ENCODE results near the gene TEDC2.

- no peak for TF ChIP-seq CTCF (IDR thresholded peaks at IDR 0.05)
- no peak for TF ChIP-seq POLR2A (IDR thresholded peaks at IDR 0.05)
Observed at GRCh38 chr16:2439598-2439997, 20.3 kb upstream of the TEDC2 start.

Measured in uterus (tissue), 2 donors.